Vagina (tissue), 2 donors: ENCODE data around the gene SIGLEC1. TPM values are rescaled to one million over a fixed set of nuclear protein-coding genes. Genes with fewer than 3 reads are reported as not detected.

Experiments
- DNase-seq, 2 donors: peaks; one replicate each; pipeline ENCODE4 v3.0.0-alpha.2; 2017; ENCODE audit errors: extremely low spot score in 2 of 2
- H3K27ac ChIP-seq: fragments of 200-600 bp; sonication (generic); one replicate; pipeline ENCODE4 v1.5.1; 2019
- H3K27me3 ChIP-seq: fragments of 200-600 bp; sonication (generic); one replicate; pipeline ENCODE4 v1.5.1; 2019
- H3K36me3 ChIP-seq, 2 donors: fragments of 200-600 bp; sonication (generic); one replicate each; pipeline ENCODE4 v1.5.1; 2017 to 2019
- H3K4me1 ChIP-seq: fragments of 200-600 bp; sonication (generic); one replicate; pipeline ENCODE4 v1.5.1; 2019
- H3K4me3 ChIP-seq, 2 donors: fragments of 200-600 bp; sonication (generic); 1 replicate in 1 of 2; 2 replicates in 1 of 2; pipeline ENCODE4 v1.5.1; 2016 to 2019
- H3K9me3 ChIP-seq: fragments of 200-600 bp; sonication (generic); one replicate; pipeline ENCODE4 v1.5.1; 2019
- POLR2A ChIP-seq, 2 donors: fragments of 450-650 bp; IDR thresholded peaks; one replicate each; pipeline ENCODE4 v1.6.1; 2017; ENCODE audit warnings: antibody characterized with exemption in 2 of 2, mild to moderate bottlenecking in 2 of 2, moderate library complexity in 2 of 2
- POLR2AphosphoS5 ChIP-seq, 2 donors: sonication (generic); formaldehyde crosslinking; IDR thresholded peaks; one replicate each; pipeline ENCODE4 v1.9.0; 2017; ENCODE audit warnings: antibody characterized with exemption in 2 of 2, mild to moderate bottlenecking in 2 of 2, low read depth in 1 of 2; ENCODE audit not compliant: insufficient read depth in 1 of 2
- intact Hi-C: fragments of 100-400 bp; cut with DNase I; formaldehyde crosslinking; loops from one replicate; pipeline ENCODE4 v1.15.1; 2023
- total RNA-seq: library from RNA; depleted of rRNA; stranded (reverse); fragments of >200 nt; gene quantifications from one replicate; pipeline ENCODE4 v1.2.3, GENCODE V29; 2016
- TF ChIP-seq, protein P1 (sequence below), 3 experiments: fragments of 450-650 bp in 2 of 3; fragments of 200-600 bp in 1 of 3; sonication (generic) in 1 of 3; IDR thresholded peaks; one replicate each; pipeline ENCODE4 v1.5.1; 2017 to 2019; ENCODE audit warnings: antibody characterized with exemption in 3 of 3, mild to moderate bottlenecking in 2 of 3, moderate library complexity in 2 of 3

SIGLEC1 gene
- total RNA-seq, 1 donor from 2014 or later, result 8.8 TPM

DNA sequence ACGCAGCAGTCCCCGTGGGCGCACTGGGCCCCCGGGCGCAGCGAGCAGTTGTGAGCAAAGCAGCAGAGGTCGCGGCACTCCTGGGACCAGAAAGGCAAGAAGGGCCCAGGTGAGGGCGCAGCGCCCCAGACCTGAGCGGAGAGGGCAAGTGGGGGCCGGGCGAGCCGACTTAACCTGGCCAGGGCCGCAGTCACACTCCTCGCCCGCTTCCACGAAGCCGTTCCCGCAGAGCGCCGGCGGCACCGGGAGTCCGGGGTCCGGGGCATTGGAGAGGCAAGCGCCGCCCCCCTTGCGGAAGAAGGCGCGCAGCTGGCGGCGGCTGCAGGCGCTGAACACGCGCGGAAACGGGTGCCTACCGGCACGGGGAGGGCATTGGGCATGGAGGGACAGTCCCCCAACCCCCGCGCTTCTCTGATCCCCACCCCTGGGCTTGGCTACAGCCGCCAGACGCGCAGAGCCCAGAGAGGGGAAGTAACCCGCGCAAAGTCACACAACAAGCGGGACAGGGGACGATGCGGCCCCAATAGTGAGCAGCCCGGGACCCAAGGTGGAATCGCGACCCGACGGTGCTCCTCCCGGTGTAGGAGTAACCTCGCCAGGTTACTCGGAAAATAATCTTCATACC, 39.7 kb downstream of the SIGLEC1 start:
- no peak for TF ChIP-seq POLR2AphosphoS5 (IDR thresholded peaks at IDR 0.05; ENCODE audit: insufficient read depth in 1 of 2, low read depth in 1 of 2)
- TF ChIP-seq, protein P1, sequence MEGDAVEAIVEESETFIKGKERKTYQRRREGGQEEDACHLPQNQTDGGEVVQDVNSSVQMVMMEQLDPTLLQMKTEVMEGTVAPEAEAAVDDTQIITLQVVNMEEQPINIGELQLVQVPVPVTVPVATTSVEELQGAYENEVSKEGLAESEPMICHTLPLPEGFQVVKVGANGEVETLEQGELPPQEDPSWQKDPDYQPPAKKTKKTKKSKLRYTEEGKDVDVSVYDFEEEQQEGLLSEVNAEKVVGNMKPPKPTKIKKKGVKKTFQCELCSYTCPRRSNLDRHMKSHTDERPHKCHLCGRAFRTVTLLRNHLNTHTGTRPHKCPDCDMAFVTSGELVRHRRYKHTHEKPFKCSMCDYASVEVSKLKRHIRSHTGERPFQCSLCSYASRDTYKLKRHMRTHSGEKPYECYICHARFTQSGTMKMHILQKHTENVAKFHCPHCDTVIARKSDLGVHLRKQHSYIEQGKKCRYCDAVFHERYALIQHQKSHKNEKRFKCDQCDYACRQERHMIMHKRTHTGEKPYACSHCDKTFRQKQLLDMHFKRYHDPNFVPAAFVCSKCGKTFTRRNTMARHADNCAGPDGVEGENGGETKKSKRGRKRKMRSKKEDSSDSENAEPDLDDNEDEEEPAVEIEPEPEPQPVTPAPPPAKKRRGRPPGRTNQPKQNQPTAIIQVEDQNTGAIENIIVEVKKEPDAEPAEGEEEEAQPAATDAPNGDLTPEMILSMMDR (IDR thresholded peaks at IDR 0.05), result no peak
- no peak for TF ChIP-seq POLR2A (IDR thresholded peaks at IDR 0.05)
- peaks cover 27% of the 10 kb centered on the region for H3K4me1 ChIP-seq
- intact Hi-C loops, result no loop called here
- H3K4me3 ChIP-seq, result no peak overlapping the region
- no peaks in the 10 kb centered on the region for H3K9me3 ChIP-seq
- no peak overlapping the region for H3K27ac ChIP-seq
- no peak for DNase-seq
- H3K36me3 ChIP-seq, result peaks cover 0 to 11% of the 10 kb centered on the region in 2 donors
- H3K27me3 ChIP-seq, result no peaks in the 10 kb centered on the region

DNA sequence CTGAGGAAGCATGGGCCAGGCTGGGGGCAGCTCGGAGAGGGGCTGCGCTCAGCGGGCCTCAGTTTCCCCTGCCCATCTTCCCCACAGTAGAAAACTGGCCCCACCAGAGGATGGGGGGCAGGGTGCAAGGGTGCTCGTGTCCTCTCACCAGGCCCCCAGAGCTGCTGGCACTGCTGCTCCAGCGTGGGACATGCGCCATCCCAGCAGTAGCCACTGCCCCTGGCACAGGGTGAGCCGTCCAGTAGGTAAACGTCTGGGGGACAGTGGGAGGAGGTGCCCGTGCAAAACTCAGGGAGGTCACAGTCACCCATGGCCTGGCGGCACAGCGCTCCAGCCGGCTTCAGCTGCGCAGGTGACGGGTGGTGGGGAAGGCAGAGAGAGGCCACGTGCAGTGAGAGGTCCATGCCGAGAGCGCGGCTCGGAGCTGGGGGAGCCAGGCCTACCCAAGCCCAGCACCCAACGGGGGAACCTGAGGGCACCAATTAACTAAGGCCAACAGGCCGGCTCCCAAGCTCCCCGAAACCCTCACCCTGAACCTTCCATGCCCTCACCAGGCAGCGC, 40.3 kb downstream of the SIGLEC1 start:
- H3K4me1 ChIP-seq, result peaks cover 23% of the 10 kb centered on the region
- H3K36me3 ChIP-seq, result peaks cover 0 to 11% of the 10 kb centered on the region in 2 donors
- intact Hi-C loops, result no loop called here
- TF ChIP-seq POLR2A (IDR thresholded peaks at IDR 0.05) (no peak), POLR2AphosphoS5 (IDR thresholded peaks at IDR 0.05; ENCODE audit: insufficient read depth in 1 of 2, low read depth in 1 of 2) (no peak)
- TF ChIP-seq, protein P1 (IDR thresholded peaks at IDR 0.05), result no peak
- no peaks in the 10 kb centered on the region for H3K9me3 ChIP-seq
- no peak overlapping the region for H3K27ac ChIP-seq
- H3K27me3 ChIP-seq, result no peaks in the 10 kb centered on the region
- no peak for DNase-seq
- H3K4me3 ChIP-seq, result no peak overlapping the region

DNA sequence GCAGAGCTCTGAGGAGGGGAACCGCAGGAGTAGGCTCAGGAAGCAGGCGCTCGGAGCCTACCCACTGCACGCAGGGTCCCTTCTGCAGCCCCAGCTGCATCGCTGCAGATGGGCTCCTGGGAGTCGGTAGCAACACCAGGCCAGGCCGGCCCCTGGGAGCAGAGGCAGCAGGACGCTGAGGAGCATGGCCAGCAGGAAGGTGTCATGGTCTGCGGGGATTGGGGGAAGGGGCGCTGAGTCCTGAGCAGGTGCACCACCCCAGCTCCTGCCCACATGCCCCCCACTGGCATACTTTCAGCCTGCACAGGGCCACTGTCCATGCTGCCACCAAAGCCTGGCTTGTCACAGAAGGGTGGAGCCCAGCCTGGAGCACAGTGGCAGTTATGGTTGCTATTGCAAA, 41.5 kb downstream of the SIGLEC1 start:
- TF ChIP-seq POLR2AphosphoS5 (IDR thresholded peaks at IDR 0.05; ENCODE audit: insufficient read depth in 1 of 2, low read depth in 1 of 2), result no peak
- TF ChIP-seq, protein P1 (IDR thresholded peaks at IDR 0.05), result no peak
- TF ChIP-seq POLR2A (IDR thresholded peaks at IDR 0.05), result no peak
- Histone ChIP-seq H3K4me3 (no peak overlapping the region), H3K27me3 (no peaks in the 10 kb centered on the region), H3K27ac (no peak overlapping the region), H3K9me3 (no peaks in the 10 kb centered on the region), H3K4me1 (peaks cover 22% of the 10 kb centered on the region), H3K36me3 (peaks cover 0 to 11% of the 10 kb centered on the region in 2 donors)
- intact Hi-C loops, result no loop called here
- DNase-seq, result no peak

DNA sequence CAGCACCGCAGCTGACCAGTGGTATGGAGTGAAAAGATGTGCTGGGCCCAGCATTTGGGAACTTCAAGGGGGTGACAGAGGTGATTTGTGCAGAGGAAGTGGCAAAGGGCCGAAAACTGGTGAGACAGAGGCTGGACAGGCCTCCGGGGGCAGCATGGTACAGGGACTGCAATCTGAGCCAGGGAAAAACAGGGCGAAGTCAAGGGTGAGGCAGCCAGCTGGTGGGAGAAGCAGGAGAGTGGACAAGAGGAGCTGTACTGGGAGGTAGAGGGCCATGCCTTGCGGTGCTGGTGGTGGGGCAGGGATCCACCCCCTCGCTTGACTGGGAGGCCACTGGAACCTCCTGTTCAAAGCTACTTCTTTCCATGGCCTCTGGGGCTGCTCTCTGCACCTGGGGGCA, 41.9 kb downstream of the SIGLEC1 start:
- Histone ChIP-seq H3K27ac (no peak overlapping the region), H3K9me3 (no peaks in the 10 kb centered on the region), H3K4me3 (no peak overlapping the region), H3K27me3 (no peaks in the 10 kb centered on the region), H3K36me3 (peaks cover 0 to 11% of the 10 kb centered on the region in 2 donors), H3K4me1 (peaks cover 22% of the 10 kb centered on the region)
- no peak for DNase-seq
- no peak for TF ChIP-seq POLR2A (IDR thresholded peaks at IDR 0.05)
- TF ChIP-seq POLR2AphosphoS5 (IDR thresholded peaks at IDR 0.05; ENCODE audit: insufficient read depth in 1 of 2, low read depth in 1 of 2), result no peak
- TF ChIP-seq, protein P1 (IDR thresholded peaks at IDR 0.05), result no peak
- intact Hi-C loops, result no loop called here

DNA sequence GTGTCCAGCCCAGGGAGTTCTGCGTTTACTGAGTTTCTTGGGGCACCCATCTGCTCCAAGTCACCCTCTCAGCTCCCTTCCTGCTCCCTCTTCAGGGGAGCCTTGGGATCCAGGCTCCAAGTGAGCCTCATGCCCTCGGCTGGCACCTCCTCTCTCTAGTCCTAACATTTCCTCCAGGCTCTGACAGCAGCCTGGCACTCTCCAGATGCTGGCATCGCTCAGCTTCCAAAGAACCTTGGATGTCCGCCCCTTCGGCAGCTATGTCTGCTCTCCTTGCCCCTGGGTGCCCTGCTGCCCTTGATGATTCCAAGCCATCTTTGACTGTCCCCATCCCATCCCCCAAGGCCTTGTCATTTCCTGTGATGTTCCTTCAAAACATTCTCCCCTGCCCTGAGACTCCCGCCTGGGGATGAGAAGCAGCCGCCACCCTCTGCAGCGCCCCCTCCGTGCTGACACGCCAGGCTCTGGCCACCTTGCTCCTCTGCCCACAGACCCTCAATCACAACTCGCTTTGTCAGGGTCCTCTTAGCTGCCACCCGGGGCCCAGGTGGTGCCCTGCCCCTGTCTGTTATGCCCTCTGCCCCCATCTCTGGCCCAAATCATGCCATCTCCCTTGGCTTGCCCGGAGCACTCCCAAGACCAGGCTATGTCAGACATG, 42.6 kb downstream of the SIGLEC1 start:
- no peak overlapping the region for H3K4me3 ChIP-seq
- TF ChIP-seq, protein P1 (IDR thresholded peaks at IDR 0.05), result no peak
- no peak for TF ChIP-seq POLR2A (IDR thresholded peaks at IDR 0.05)
- no peaks in the 10 kb centered on the region for H3K9me3 ChIP-seq
- DNase-seq, result no peak
- intact Hi-C loops, result no loop called here
- H3K27ac ChIP-seq, result no peak overlapping the region
- peaks cover 0 to 11% of the 10 kb centered on the region in 2 donors for H3K36me3 ChIP-seq
- no peaks in the 10 kb centered on the region for H3K27me3 ChIP-seq
- peaks cover 19% of the 10 kb centered on the region for H3K4me1 ChIP-seq
